K562 (cell line): ENCODE measurements around the gene CYCS. TPM values are rescaled to one million over a fixed set of nuclear protein-coding genes. Genes with fewer than 3 reads are reported as not detected.

Experiments
- ATAC-seq: fragments of 200-7000 bp; cut with Tn5 transposase; 3 replicates; pipeline ENCODE4 v1.9.1; 2020; ENCODE audit warnings: moderate library complexity
- BruUV-seq: library from RNA; stranded (reverse); fragments of 400-500 nt; replicated peaks from 2 replicates; lab custom pipeline; 2021; lab: Mats Ljungman, UMichigan
- CTCF ChIA-PET: fragments of 300-600 bp; formaldehyde crosslinking; extraction: SDS; loops from one replicate; lab custom pipeline; 2021; ENCODE audit warnings: low intra/inter-chr PET ratio; lab: Yijun Ruan, JAX
- POLR2A ChIA-PET: fragments of 300-600, 350-650 bp; sonication (Branson Sonifier 250); formaldehyde crosslinking; extraction: SDS; loops from one replicate; lab custom pipeline; 2021; ENCODE audit warnings: antibody characterized with exemption, inconsistent platforms; lab: Yijun Ruan, JAX
- DNase-seq, 4 experiments: peaks; one replicate each; pipeline versions ENCODE4 v3.0.0 to v3.0.0-alpha.2; 2011 to 2018; ENCODE audit warnings: low spot score in 3 of 4, mixed read lengths in 3 of 4; ENCODE audit errors: extremely low read depth in 1 of 4
- FAIRE-seq: peaks from 2 replicates; lab custom pipeline; 2011; peaks lifted over from hg19 to GRCh38; lab: Jason Lieb, UNC
- H2AFZ ChIP-seq: 2 replicates; pipeline ENCODE4 v1.6.0; 2011; ENCODE audit warnings: low read depth, low read length, control low read depth, inconsistent platforms
- H3K27ac ChIP-seq: fragments of 200-600 bp; 3 replicates; pipeline ENCODE4 v1.8.0; 2011; ENCODE audit warnings: low read depth, mild to moderate bottlenecking, control low read depth, inconsistent platforms, low read length, moderate library complexity, mixed read lengths; ENCODE audit errors: extremely low read depth
- H3K27me3 ChIP-seq, 2 experiments: fragments of 300-600 bp in 1 of 2; 2 replicates in 1 of 2; 3 replicates in 1 of 2; pipeline versions ENCODE4 v1.6.0 to v1.8.0; 2011; ENCODE audit warnings: inconsistent platforms in 2 of 2, low read length in 2 of 2, mild to moderate bottlenecking in 1 of 2, mixed read lengths in 1 of 2, moderate library complexity in 1 of 2; ENCODE audit not compliant: control insufficient read depth in 2 of 2, insufficient read depth in 2 of 2
- H3K36me3 ChIP-seq: fragments of 300-600 bp; 3 replicates; pipeline ENCODE4 v1.8.0; 2011; ENCODE audit warnings: mild to moderate bottlenecking, low read length, inconsistent platforms; ENCODE audit not compliant: control insufficient read depth, insufficient read depth
- H3K4me1 ChIP-seq, 2 experiments: fragments of 200-600 bp in 1 of 2; replicated peaks in 1 of 2; 2 replicates in 1 of 2; 3 replicates in 1 of 2; pipeline versions ENCODE4 v1.5.1 to v1.8.0; 2011; ENCODE audit warnings: inconsistent platforms in 2 of 2, low read length in 2 of 2, mild to moderate bottlenecking in 1 of 2, mixed read lengths in 1 of 2, moderate library complexity in 1 of 2; ENCODE audit not compliant: control insufficient read depth in 2 of 2, insufficient read depth in 2 of 2
- H3K4me2 ChIP-seq: 2 replicates; pipeline ENCODE4 v1.6.1; 2011; ENCODE audit warnings: low read length, control low read depth, inconsistent platforms, mixed read lengths; ENCODE audit not compliant: insufficient read depth
- H3K4me3 ChIP-seq: fragments of 200-600 bp; sonication (generic), shearing (Covaris generic); 2 replicates; pipeline ENCODE4 v1.5.1; 2016; ENCODE audit warnings: control low read depth, inconsistent platforms
- H3K79me2 ChIP-seq: fragments of 200-600 bp; 3 replicates; pipeline ENCODE4 v1.8.0; 2011; ENCODE audit warnings: low read length, inconsistent platforms; ENCODE audit not compliant: control insufficient read depth, insufficient read depth
- H3K9ac ChIP-seq, 2 experiments: 2 replicates each; pipeline versions ENCODE4 v1.6.0 to v1.6.1; 2011; ENCODE audit warnings: low read depth in 2 of 2, low read length in 2 of 2, control low read depth in 1 of 2, inconsistent platforms in 1 of 2, mild to moderate bottlenecking in 1 of 2, mixed read lengths in 1 of 2; ENCODE audit not compliant: insufficient read depth in 1 of 2
- H3K9me1 ChIP-seq: one replicate; pipeline ENCODE4 v1.6.0; 2011; ENCODE audit warnings: inconsistent platforms, mild to moderate bottlenecking, low read length, moderate library complexity; ENCODE audit not compliant: control insufficient read depth, insufficient read depth
- H3K9me3 ChIP-seq: replicated peaks from 2 replicates; pipeline ENCODE4 v1.5.1; 2011; ENCODE audit warnings: low read depth, low read length, inconsistent platforms; ENCODE audit not compliant: control insufficient read depth, insufficient read depth
- H4K20me1 ChIP-seq: replicated peaks from 2 replicates; pipeline ENCODE4 v1.6.1; 2011; ENCODE audit warnings: low read length, inconsistent platforms, mixed read lengths; ENCODE audit not compliant: control insufficient read depth, insufficient read depth
- BRCA1 ChIP-seq, 2 experiments: fragments of 450-650 bp in 1 of 2; sonication (generic) in 1 of 2; formaldehyde crosslinking in 1 of 2; IDR thresholded peaks; 2 replicates each; pipeline versions ENCODE4 v1.5.0 to v1.6.1; 2017 to 2020; ENCODE audit warnings: mild to moderate bottlenecking in 1 of 2, missing genetic modification reagents in 1 of 2
- CBFB ChIP-seq: sonication (generic); formaldehyde crosslinking; IDR thresholded peaks from 2 replicates; pipeline ENCODE4 v1.4.0; 2020; ENCODE audit warnings: mild to moderate bottlenecking, missing genetic modification reagents
- CHD4 ChIP-seq: fragments of 200-600 bp; sonication (generic); IDR thresholded peaks from 3 replicates; pipeline ENCODE4 v1.6.1; 2012; ENCODE audit warnings: low read depth, mild to moderate bottlenecking, mixed read lengths, low read length, inconsistent platforms; ENCODE audit not compliant: insufficient read depth, insufficient replicate concordance, poor library complexity, severe bottlenecking
- EP400 ChIP-seq: fragments of 450-650 bp; IDR thresholded peaks from 2 replicates; pipeline ENCODE4 v1.6.1; 2017; ENCODE audit warnings: antibody characterized with exemption, mild to moderate bottlenecking, moderate library complexity
- GTF2A2 ChIP-seq: IDR thresholded peaks from 2 replicates; pipeline ENCODE4 v1.6.1; 2016; ENCODE audit warnings: mild to moderate bottlenecking, missing genetic modification characterization, missing compliant biosample characterization
- KAT7 ChIP-seq: sonication (generic); formaldehyde crosslinking; IDR thresholded peaks from 2 replicates; pipeline ENCODE4 v1.8.0; 2022; ENCODE audit warnings: missing genetic modification reagents, mild to moderate bottlenecking, borderline replicate concordance
- MTF1 ChIP-seq: fragments of 250-450 bp; sonication (Bioruptor Pico); IDR thresholded peaks from 2 replicates; pipeline ENCODE4 v1.9.0; 2021; ENCODE audit warnings: moderate library complexity, mild to moderate bottlenecking, inconsistent platforms, borderline replicate concordance
- NEUROD1 ChIP-seq: fragments of 150-350 bp; IDR thresholded peaks from 2 replicates; pipeline ENCODE4 v1.6.1; 2014; ENCODE audit warnings: borderline replicate concordance, low read length, low read depth; ENCODE audit not compliant: partially characterized antibody
- RBM25 ChIP-seq: fragments of 200-400 bp; formaldehyde crosslinking; IDR thresholded peaks from 2 replicates; pipeline ENCODE4 v1.6.1; 2018; ENCODE audit warnings: low read length, low read depth, moderate library complexity; ENCODE audit not compliant: severe bottlenecking
- SIN3B ChIP-seq: fragments of 450-650 bp; IDR thresholded peaks from 2 replicates; pipeline ENCODE4 v1.6.1; 2017; ENCODE audit warnings: low read depth, mild to moderate bottlenecking, moderate library complexity
- SIX5 ChIP-seq, 2 experiments: IDR thresholded peaks; 2 replicates each; pipeline ENCODE4 v1.6.1; 2011; ENCODE audit warnings: low read length in 2 of 2, borderline replicate concordance in 1 of 2, low read depth in 1 of 2, mild to moderate bottlenecking in 1 of 2, moderate library complexity in 1 of 2; ENCODE audit not compliant: insufficient read depth in 1 of 2
- SMARCB1 ChIP-seq: IDR thresholded peaks from 2 replicates; pipeline ENCODE4 v1.6.1; 2011; ENCODE audit warnings: improper control_type of control experiment, low read depth; ENCODE audit not compliant: insufficient read length
- SNIP1 ChIP-seq: fragments of 450-650 bp; IDR thresholded peaks from 2 replicates; pipeline ENCODE4 v1.7.1; 2017; ENCODE audit warnings: low read depth, mild to moderate bottlenecking
- WGBS: fragments of 100-300 bp; shearing (Covaris generic); methylation state at CpG from one replicate; pipeline ENCODE4 v1.1.6; 2016; ENCODE audit warnings: low coverage, mixed read lengths; ENCODE audit not compliant: insufficient coverage; ENCODE audit errors: missing lambda C conversion rate; 5-methylcytosine and 5-hydroxymethylcytosine counted together
- in situ Hi-C: fragments of 300-500 bp; cut with MboI; formaldehyde crosslinking; loops from 4 replicates; pipeline ENCODE4 v1.15.0; 2018; ENCODE audit warnings: inconsistent platforms, mixed read lengths
- intact Hi-C: fragments of 100-400 bp; cut with micrococcal nuclease; formaldehyde crosslinking; loops from 2 replicates; pipeline ENCODE4 v1.14.2; 2022
- polyA plus RNA-seq, 8 experiments: library from polyadenylated mRNA; depleted of rRNA in 4 of 8; stranded (reverse) in 5 of 8; unstranded in 3 of 8; fragments of >200 nt; fragmentation: Nextera tagmentation in 2 of 8; fragmentation: Illumina TruSeq in 1 of 8; extraction: Ambion mirVana in 2 of 8; extraction: Trizol in 1 of 8; gene quantifications; 2 replicates each; pipeline versions ENCODE4 v1.2.1 to v1.2.3, GENCODE V29; 2011 to 2014; ENCODE audit warnings: inconsistent platforms in 1 of 8, missing spikeins in 1 of 8
- total RNA-seq, 7 experiments: library from RNA; depleted of rRNA in 6 of 7; stranded (reverse); fragments of >200 nt in 6 of 7; fragmentation: Illumina TruSeq in 2 of 7; extraction: Trizol in 2 of 7; gene quantifications; 2 replicates each; pipeline versions ENCODE4 v1.2.1 to v1.2.3, GENCODE V29; 2011 to 2021; ENCODE audit warnings: low replicate concordance in 1 of 7
- TF ChIP-seq, protein P1 (sequence below): fragments of 450-650 bp; formaldehyde crosslinking; IDR thresholded peaks from 2 replicates; pipeline ENCODE4 v1.4.0; 2022; ENCODE audit warnings: mild to moderate bottlenecking, moderate library complexity

Gene CYCS
- total and polyA plus RNA-seq, 9 of the 15 experiments (the other 6 are each of a cell fraction or from before 2014, with no cell fraction given), result 206 to 1,425 (median 438) TPM

DNA sequence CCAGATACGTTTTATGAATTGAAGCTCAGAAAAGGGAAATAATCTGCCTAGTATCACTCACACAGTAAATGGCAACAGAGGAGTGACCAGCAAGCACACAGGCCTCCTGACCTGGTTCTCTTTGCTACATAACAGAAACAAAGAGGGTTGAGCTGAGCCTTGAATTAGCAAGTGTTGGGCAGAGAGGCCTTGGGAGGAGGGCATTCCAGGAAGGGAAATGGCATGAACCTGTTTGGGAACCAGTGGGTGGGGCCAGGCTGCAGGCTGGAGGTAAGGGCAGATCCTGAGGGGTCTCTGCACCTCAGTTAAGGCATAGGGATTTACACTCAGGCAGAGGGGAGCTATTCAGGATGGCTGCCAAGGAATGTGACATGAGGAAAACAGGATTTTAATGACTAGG, 24.8 kb upstream of the CYCS start:
- Histone ChIP-seq H3K27ac (no peak overlapping the region), H2AFZ (no peak overlapping the region), H3K36me3 (no peaks in the 10 kb centered on the region), H3K9ac (peak overlapping the region in 1 of 2 experiments; percentile 33; a peak in 1 of 4 replicates), H3K9me3 (no peaks in the 10 kb centered on the region)
- POLR2A ChIA-PET, result interaction anchor here (0.9 to 3.7 kb wide), 3 partner anchors 25 to 79 kb away, joined by 3 to 18 read pairs (median 3); partner anchors contain the start of genes CYCS and NPVF
- BruUV-seq, result no TSS peak
- no peak for ATAC-seq
- CTCF ChIA-PET, result no interaction called here
- TF ChIP-seq CHD4 (no peak), EP400 (no peak), NEUROD1 (no peak), CBFB (CRISPR knock-in tag) (no peak), GTF2A2 (no peak), SIN3B (no peak), MTF1 (CRISPR knock-in tag) (no peak), SIX5 (IDR thresholded peaks at IDR 0.05; ENCODE audit: borderline replicate concordance in 1 of 2, insufficient read depth in 1 of 2, low read depth in 1 of 2, low read length in 2 of 2) (no peak), KAT7 (CRISPR knock-in tag) (no peak), SMARCB1 (no peak), BRCA1 (IDR thresholded peaks at IDR 0.05) (no peak), BRCA1 (CRISPR knock-in tag; IDR thresholded peaks at IDR 0.05) (no peak), SNIP1 (no peak), RBM25 (no peak)
- TF ChIP-seq, protein P1, sequence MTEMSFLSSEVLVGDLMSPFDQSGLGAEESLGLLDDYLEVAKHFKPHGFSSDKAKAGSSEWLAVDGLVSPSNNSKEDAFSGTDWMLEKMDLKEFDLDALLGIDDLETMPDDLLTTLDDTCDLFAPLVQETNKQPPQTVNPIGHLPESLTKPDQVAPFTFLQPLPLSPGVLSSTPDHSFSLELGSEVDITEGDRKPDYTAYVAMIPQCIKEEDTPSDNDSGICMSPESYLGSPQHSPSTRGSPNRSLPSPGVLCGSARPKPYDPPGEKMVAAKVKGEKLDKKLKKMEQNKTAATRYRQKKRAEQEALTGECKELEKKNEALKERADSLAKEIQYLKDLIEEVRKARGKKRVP (CRISPR knock-in tag), result no peak
- TF ChIP-seq, all 486 proteins: peak for 0
- Histone ChIP-seq H4K20me1 (no peaks in the 10 kb centered on the region), H3K27me3 (no peaks in the 10 kb centered on the region), H3K79me2 (no peaks in the 10 kb centered on the region), H3K4me3 (no peak overlapping the region), H3K4me1 (no peaks in the 10 kb centered on the region), H3K4me2 (no peak overlapping the region), H3K9me1 (no peaks in the 10 kb centered on the region)
- in situ Hi-C loops (no loop called here), intact Hi-C loops (no loop called here)
- DNase-seq, result no peak
- no peak for FAIRE-seq
- WGBS, result 27% methylated on average over 1 of the region's 1 CpG
